ENCODE measurements around the gene BIRC5.
"Not testable (repeated sequence)": the region's sequence is repeated elsewhere in the genome, so short reads cannot be mapped to it uniquely, and the experiment has no call there.

The BIRC5 gene

GRCh38 chr17:78225088-78225865 is 11.2 kb downstream of the BIRC5 start:
- no peak for DNase-seq (ENCODE audit: low spot score)

- no peak for DNase-seq (ENCODE audit: low spot score)
Measured at GRCh38 chr17:78226055-78226758, 12.2 kb downstream of the BIRC5 start.

- no peak for DNase-seq (ENCODE audit: low spot score)
Measured at GRCh38 chr17:78226759-78227454, 12.9 kb downstream of the BIRC5 start.

- no peak for DNase-seq (ENCODE audit: low spot score)
Measured at GRCh38 chr17:78227455-78227916, 13.4 kb downstream of the BIRC5 start.

- no peak for DNase-seq (ENCODE audit: low spot score)
Measured at GRCh38 chr17:78228176-78228575, 14.1 kb downstream of the BIRC5 start.

- no peak for DNase-seq (ENCODE audit: low spot score)
Measured at GRCh38 chr17:78230252-78230962, 16.4 kb downstream of the BIRC5 start.

- no peak for DNase-seq (ENCODE audit: low spot score)
Measured at GRCh38 chr17:78230996-78231935, 17.2 kb downstream of the BIRC5 start, which contains the start of gene TMEM235. Gene TMEM235, plus strand, starts transcription at chr17:78231631. Its CDS starts 393 bp downstream, at chr17:78232024.

GRCh38 chr17:78231991-78232858 is 18.2 kb downstream of the BIRC5 start:
- no peak for DNase-seq (ENCODE audit: low spot score)

- DNase-seq (ENCODE audit: low spot score) = no peak
Measured at GRCh38 chr17:78232859-78233173, 18.8 kb downstream of the BIRC5 start.

GRCh38 chr17:78233678-78234077 is 19.6 kb downstream of the BIRC5 start:
- DNase-seq (ENCODE audit: low spot score) = no peak

GRCh38 chr17:78234261-78234865 is 20.3 kb downstream of the BIRC5 start:
- DNase-seq (ENCODE audit: low spot score) = no peak

- DNase-seq (ENCODE audit: low spot score) = not testable (repeated sequence)
Measured at GRCh38 chr17:78235022-78235421, 21.0 kb downstream of the BIRC5 start.

- no peak for DNase-seq (ENCODE audit: low spot score)
Measured at GRCh38 chr17:78235885-78236284, 21.8 kb downstream of the BIRC5 start.

GRCh38 chr17:78236362-78237127 is 22.5 kb downstream of the BIRC5 start:
- no peak for DNase-seq (ENCODE audit: low spot score)

- no peak for DNase-seq (ENCODE audit: low spot score)
Measured at GRCh38 chr17:78237401-78238012, 23.5 kb downstream of the BIRC5 start.

GRCh38 chr17:78238823-78239488 is 24.9 kb downstream of the BIRC5 start:
- DNase-seq (ENCODE audit: low spot score) = no peak

- DNase-seq (ENCODE audit: low spot score) = no peak
Measured at GRCh38 chr17:78239489-78239931, 25.5 kb downstream of the BIRC5 start.
